Liver (tissue), 3 donors: ENCODE measurements around the gene NIT2.

Source experiments
- RAD21 ChIP-seq, 2 donors: IDR thresholded peaks; 2 replicates each; pipeline ENCODE4 v1.6.1; 2016; ENCODE audit warnings: antibody characterized with exemption in 2 of 2, mild to moderate bottlenecking in 2 of 2
- REST ChIP-seq: IDR thresholded peaks from 2 replicates; pipeline ENCODE4 v1.6.1; 2016; ENCODE audit warnings: antibody characterized with exemption, mild to moderate bottlenecking
- TAF1 ChIP-seq: conservative IDR thresholded peaks from 2 replicates; pipeline ENCODE4 v1.6.1; 2016; ENCODE audit warnings: antibody characterized with exemption, mild to moderate bottlenecking
- YY1 ChIP-seq: IDR thresholded peaks from 2 replicates; pipeline ENCODE4 v1.6.1; 2016; ENCODE audit warnings: antibody characterized with exemption, mild to moderate bottlenecking
- TF ChIP-seq, protein P1 (sequence below): fragments of 150-350 bp; IDR thresholded peaks from 2 replicates; pipeline ENCODE4 v1.5.1; 2017; ENCODE audit warnings: improper control_type of control experiment, low read depth, low read length; ENCODE audit not compliant: missing input control
- donor health status: healthy.
- donor health status: healthy.

DNA sequence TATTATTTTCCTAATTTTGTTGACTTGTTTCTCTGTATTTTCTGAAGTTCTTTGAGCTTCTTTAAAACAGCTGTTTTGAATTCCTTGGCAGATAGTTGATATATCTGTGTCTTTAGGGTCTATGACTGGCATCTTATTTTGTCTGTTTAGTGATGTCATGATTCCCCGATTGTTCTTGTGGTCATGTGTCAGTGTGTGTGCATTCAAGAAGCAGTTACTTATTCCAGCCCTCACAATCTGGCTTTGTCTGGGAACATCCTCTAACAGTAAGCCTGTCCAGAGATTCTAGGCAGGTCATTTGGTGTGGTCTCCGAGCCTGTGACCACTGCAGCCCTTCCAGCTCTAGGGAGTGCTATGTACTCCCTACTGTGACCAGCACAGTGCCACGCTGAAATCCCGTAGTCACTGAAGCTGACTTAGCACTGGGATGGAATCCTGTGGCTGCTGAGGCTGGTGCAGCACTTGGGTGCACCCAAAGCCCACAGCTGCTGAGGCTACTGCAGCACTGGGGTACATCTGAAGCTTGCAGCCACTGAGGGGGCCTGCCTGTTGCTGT is 73.5 kb downstream of the NIT2 start:
- no peak for TF ChIP-seq RAD21 (IDR thresholded peaks at IDR 0.05)
- TF ChIP-seq REST: no peak
- TF ChIP-seq TAF1: no peak
- TF ChIP-seq, protein P1, sequence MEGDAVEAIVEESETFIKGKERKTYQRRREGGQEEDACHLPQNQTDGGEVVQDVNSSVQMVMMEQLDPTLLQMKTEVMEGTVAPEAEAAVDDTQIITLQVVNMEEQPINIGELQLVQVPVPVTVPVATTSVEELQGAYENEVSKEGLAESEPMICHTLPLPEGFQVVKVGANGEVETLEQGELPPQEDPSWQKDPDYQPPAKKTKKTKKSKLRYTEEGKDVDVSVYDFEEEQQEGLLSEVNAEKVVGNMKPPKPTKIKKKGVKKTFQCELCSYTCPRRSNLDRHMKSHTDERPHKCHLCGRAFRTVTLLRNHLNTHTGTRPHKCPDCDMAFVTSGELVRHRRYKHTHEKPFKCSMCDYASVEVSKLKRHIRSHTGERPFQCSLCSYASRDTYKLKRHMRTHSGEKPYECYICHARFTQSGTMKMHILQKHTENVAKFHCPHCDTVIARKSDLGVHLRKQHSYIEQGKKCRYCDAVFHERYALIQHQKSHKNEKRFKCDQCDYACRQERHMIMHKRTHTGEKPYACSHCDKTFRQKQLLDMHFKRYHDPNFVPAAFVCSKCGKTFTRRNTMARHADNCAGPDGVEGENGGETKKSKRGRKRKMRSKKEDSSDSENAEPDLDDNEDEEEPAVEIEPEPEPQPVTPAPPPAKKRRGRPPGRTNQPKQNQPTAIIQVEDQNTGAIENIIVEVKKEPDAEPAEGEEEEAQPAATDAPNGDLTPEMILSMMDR: no peak
- no peak for TF ChIP-seq YY1
